MCF 10A (cell line): ENCODE results near the gene SAP30BP. TPM values are rescaled to one million over a fixed set of nuclear protein-coding genes. Genes with fewer than 3 reads are reported as not detected.

Experiments
- BruUV-seq: library from RNA; stranded (reverse); fragments of 400-500 nt; replicated peaks from 2 replicates; lab custom pipeline; 2021; lab: Mats Ljungman, UMichigan
- CTCF ChIA-PET: fragments of 300-600 bp; sonication (Branson Sonifier 250); formaldehyde crosslinking; extraction: SDS; loops from one replicate; lab custom pipeline; 2021; ENCODE audit warnings: antibody characterized with exemption, inconsistent platforms; lab: Yijun Ruan, JAX
- POLR2A ChIA-PET: fragments of 300-600, 350-650 bp; sonication (Branson Sonifier 250); formaldehyde crosslinking; extraction: SDS; loops from one replicate; lab custom pipeline; 2020; ENCODE audit warnings: antibody characterized with exemption, inconsistent platforms; lab: Yijun Ruan, JAX
- DNase-seq: peaks from one replicate; pipeline ENCODE4 v3.0.0-alpha.2; 2018; ENCODE audit not compliant: unreplicated experiment
- H3K27ac Mint-ChIP-seq: one replicate; pipeline ENCODE4 v1.8.0; 2022; ENCODE audit warnings: mild to moderate bottlenecking, low read depth, mixed read lengths; ENCODE audit not compliant: unreplicated experiment
- H3K27me3 Mint-ChIP-seq: one replicate; pipeline ENCODE4 v1.8.0; 2022; ENCODE audit warnings: mixed read lengths; ENCODE audit not compliant: insufficient read depth, unreplicated experiment
- H3K36me3 Mint-ChIP-seq: one replicate; pipeline ENCODE4 v1.8.0; 2022; ENCODE audit warnings: mild to moderate bottlenecking, moderate library complexity, mixed read lengths; ENCODE audit not compliant: insufficient read depth, unreplicated experiment
- H3K4me1 Mint-ChIP-seq: one replicate; pipeline ENCODE4 v1.8.0; 2022; ENCODE audit warnings: mixed read lengths; ENCODE audit not compliant: insufficient read depth, unreplicated experiment
- H3K4me3 Mint-ChIP-seq: one replicate; pipeline ENCODE4 v1.8.0; 2022; ENCODE audit warnings: mild to moderate bottlenecking, moderate library complexity, mixed read lengths; ENCODE audit not compliant: unreplicated experiment
- H3K9me3 Mint-ChIP-seq: one replicate; pipeline ENCODE4 v1.8.0; 2022; ENCODE audit warnings: mixed read lengths; ENCODE audit not compliant: unreplicated experiment
- intact Hi-C: fragments of 100-400 bp; cut with micrococcal nuclease; formaldehyde crosslinking; loops from 2 replicates; pipeline ENCODE4 v1.14.1; 2022
- total RNA-seq: library from RNA; stranded (reverse); gene quantifications from 2 replicates; pipeline ENCODE4 v1.2.3, GENCODE V29; 2022
- TF ChIP-seq, protein P1 (sequence below): fragments of 200-600 bp; IDR thresholded peaks from one replicate; pipeline ENCODE4 v1.8.0; 2022; ENCODE audit warnings: antibody characterized with exemption, mild to moderate bottlenecking; ENCODE audit not compliant: unreplicated experiment

The SAP30BP gene
- total RNA-seq, 1 experiment from 2014 or later, result 123 TPM

DNA sequence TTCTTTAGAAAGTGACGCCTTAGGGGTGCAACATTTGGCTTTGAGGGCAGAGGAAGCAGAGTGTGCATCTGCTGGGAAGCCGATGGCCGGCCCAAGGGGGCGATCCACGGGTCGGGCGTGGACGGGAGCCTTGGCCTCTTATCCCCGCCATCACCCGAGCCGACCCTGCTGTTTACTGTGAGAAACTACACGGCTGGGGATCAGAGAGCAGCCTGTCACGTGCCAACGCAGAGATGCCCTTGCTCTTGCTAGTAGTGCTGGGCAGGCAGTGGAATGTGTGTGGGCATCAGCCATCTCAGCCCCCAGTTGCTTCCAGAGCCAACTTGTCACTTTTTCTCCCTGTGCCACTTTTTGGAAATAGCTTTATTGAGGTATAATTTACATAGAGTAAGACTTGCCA lies 27.4 kb downstream of the SAP30BP start:
- intact Hi-C loops, result no loop called here
- H3K27ac Mint-ChIP-seq, result peak overlapping the region; percentile 96
- peaks cover 52% of the 10 kb centered on the region for H3K36me3 Mint-ChIP-seq
- DNase-seq, result no peak
- peaks cover 69% of the 10 kb centered on the region for H3K4me1 Mint-ChIP-seq
- no peaks in the 10 kb centered on the region for H3K9me3 Mint-ChIP-seq
- ChIA-PET CTCF (interaction anchor here (0.7 to 5.6 kb wide), 9 partner anchors 9 to 54 kb away, joined by 4 to 32 read pairs (median 10); partner anchors contain the start of gene ITGB4), POLR2A (interaction anchor here (0.7 to 26.7 kb wide), 9 partner anchors 13 to 182 kb away, joined by 3 to 748 read pairs (median 5); partner anchors contain the start of genes ITGB4 and UNK)
- H3K4me3 Mint-ChIP-seq, result peak overlapping the region; percentile 28
- no peaks in the 10 kb centered on the region for H3K27me3 Mint-ChIP-seq
- TF ChIP-seq, protein P1, sequence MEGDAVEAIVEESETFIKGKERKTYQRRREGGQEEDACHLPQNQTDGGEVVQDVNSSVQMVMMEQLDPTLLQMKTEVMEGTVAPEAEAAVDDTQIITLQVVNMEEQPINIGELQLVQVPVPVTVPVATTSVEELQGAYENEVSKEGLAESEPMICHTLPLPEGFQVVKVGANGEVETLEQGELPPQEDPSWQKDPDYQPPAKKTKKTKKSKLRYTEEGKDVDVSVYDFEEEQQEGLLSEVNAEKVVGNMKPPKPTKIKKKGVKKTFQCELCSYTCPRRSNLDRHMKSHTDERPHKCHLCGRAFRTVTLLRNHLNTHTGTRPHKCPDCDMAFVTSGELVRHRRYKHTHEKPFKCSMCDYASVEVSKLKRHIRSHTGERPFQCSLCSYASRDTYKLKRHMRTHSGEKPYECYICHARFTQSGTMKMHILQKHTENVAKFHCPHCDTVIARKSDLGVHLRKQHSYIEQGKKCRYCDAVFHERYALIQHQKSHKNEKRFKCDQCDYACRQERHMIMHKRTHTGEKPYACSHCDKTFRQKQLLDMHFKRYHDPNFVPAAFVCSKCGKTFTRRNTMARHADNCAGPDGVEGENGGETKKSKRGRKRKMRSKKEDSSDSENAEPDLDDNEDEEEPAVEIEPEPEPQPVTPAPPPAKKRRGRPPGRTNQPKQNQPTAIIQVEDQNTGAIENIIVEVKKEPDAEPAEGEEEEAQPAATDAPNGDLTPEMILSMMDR, result no peak
- no TSS peak for BruUV-seq

DNA sequence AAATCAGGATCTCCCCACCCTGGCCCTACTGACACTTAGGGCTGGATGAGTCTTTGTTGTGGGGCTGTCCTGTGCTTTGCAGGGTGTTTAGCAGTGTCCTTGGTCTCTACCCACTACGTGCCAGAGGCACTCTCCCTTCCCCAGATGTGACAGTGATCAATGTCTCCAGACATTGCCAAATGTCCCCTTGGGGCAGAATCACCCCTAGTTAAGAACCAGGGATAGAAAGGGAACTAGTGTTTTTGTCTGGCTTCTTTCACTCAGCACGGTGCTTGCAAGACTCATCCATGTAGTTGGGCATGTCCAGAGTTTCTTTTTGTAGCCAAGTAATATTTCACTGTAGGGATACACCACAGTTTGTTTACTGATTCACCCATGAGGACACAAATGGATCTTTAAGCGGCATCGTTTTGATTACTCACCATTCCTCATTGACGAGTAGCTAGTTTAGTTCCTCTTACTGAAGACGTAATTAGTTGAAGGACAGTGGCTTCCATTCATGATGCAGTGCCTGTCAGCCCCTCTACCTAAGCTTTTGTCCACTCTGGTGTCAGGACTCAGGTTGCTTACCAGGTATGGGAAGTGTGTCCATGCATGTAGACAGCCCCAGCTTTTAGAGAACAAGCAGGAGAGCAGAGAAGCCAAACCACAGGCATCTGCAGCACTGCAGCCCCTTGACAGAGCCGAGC lies 28.1 kb downstream of the SAP30BP start:
- H3K9me3 Mint-ChIP-seq, result no peaks in the 10 kb centered on the region
- H3K27ac Mint-ChIP-seq, result peak overlapping the region; percentile 96
- peaks cover 72% of the 10 kb centered on the region for H3K4me1 Mint-ChIP-seq
- ChIA-PET CTCF (interaction anchor here (0.6 to 5.6 kb wide), 6 partner anchors 9 to 54 kb away, joined by 3 to 32 read pairs (median 14); partner anchors contain the start of gene ITGB4), POLR2A (interaction anchor here (0.8 to 26.7 kb wide), 10 partner anchors 12 to 182 kb away, joined by 3 to 748 read pairs (median 5); partner anchors contain the start of genes ITGB4, RECQL5 and UNK)
- no peaks in the 10 kb centered on the region for H3K27me3 Mint-ChIP-seq
- no TSS peak for BruUV-seq
- TF ChIP-seq, protein P1, result no peak
- peak; percentile 56 for DNase-seq
- intact Hi-C loops, result no loop called here
- H3K36me3 Mint-ChIP-seq, result peaks cover 59% of the 10 kb centered on the region
- H3K4me3 Mint-ChIP-seq, result peak overlapping the region; percentile 33

GRCh38 chr17:75695830-75696271 lies 28.7 kb downstream of the SAP30BP start:
- CTCF ChIA-PET, result interaction anchor here (0.6 to 5.6 kb wide), 6 partner anchors 12 to 53 kb away, joined by 3 to 32 read pairs (median 14); partner anchors contain the start of gene ITGB4
- peaks cover 74% of the 10 kb centered on the region for H3K4me1 Mint-ChIP-seq
- intact Hi-C loops, result no loop called here

More at GRCh38 chr17:75695830-75696271, 28.7 kb downstream of the SAP30BP start:
- H3K27ac Mint-ChIP-seq, result peak overlapping the region; percentile 96
- no peak for DNase-seq
- BruUV-seq, result no TSS peak
- TF ChIP-seq, protein P1, result no peak
- H3K27me3 Mint-ChIP-seq, result no peaks in the 10 kb centered on the region
- H3K4me3 Mint-ChIP-seq, result peak overlapping the region; percentile 33
- H3K9me3 Mint-ChIP-seq, result no peaks in the 10 kb centered on the region
- POLR2A ChIA-PET, result interaction anchor here (0.7 to 26.7 kb wide), 9 partner anchors 12 to 193 kb away, joined by 3 to 748 read pairs (median 5); partner anchors contain the start of genes ITGB4, RECQL5 and UNK
- H3K36me3 Mint-ChIP-seq, result peaks cover 64% of the 10 kb centered on the region
